ENCODE data around the gene CAMK2A. TPM values are rescaled to one million over a fixed set of nuclear protein-coding genes. Genes with fewer than 3 reads are reported as not detected.

The CAMK2A gene
- total and polyA plus RNA-seq, 2 experiments from 2014 or later = 0.18 TPM; not detected in 1

DNA sequence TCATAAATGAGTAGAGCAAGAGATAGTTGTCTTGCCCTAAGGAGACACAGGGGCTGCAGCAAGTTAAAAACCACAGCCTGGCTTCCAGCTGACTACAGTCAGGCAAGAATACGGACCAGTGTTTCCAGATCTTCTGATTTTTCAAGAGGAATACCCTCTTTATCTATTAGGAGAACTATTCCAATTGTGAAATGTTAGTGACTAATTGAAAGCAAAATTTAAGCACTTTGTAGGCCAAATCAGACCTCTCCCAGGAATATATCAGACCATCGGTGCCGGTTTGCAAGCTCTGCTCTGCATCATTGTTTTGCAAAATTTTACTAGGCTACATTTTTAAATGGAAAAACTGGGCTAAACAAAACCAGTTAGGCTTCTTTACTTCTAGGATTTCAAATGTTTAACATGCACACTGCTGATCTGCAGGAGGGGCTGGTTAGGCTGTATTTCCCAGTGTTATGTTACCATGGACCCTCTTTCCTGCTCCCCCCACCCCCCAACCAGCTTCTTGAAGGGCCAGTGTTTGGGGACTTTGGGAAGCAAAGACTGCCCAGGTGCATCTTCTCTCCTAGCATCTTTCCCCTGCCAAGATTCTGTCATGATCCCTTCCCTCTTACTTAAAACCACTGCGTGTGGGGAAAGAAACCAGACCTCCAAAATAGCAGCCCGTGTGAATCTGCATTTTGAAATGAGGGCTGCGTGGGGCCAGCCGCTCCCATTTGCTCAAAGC, 14.2 kb upstream of the CAMK2A start:
- Histone ChIP-seq H3K4me1 (ENCODE audit: insufficient read depth) (peaks cover 48% of the 10 kb centered on the region), H4K20me1 (replicated peaks; ENCODE audit: insufficient read depth) (no peaks in the 10 kb centered on the region), H3K36me3 (ENCODE audit: insufficient read depth) (no peaks in the 10 kb centered on the region), H2AFZ (peak overlapping the region; percentile 93), H3K4me2 (peak overlapping the region; percentile 85), H3K79me2 (replicated peaks; ENCODE audit: insufficient read depth) (no peaks in the 10 kb centered on the region), H3F3A (replicated peaks; ENCODE audit: low read depth) (peaks cover 7% of the 10 kb centered on the region; the same call in 1 of the 2 replicates), H3K4me3 (peak overlapping the region; percentile 66), H3K9me2 (ENCODE audit: insufficient read depth) (no peaks in the 10 kb centered on the region), H3K27ac (ENCODE audit: low read depth) (peak overlapping the region; percentile 66), H3K27me3 (ENCODE audit: insufficient read depth) (peaks cover 12% of the 10 kb centered on the region)
- DNase-seq (ENCODE audit: low spot score) = peak; percentile 30
- H3K36me3 Mint-ChIP-seq (ENCODE audit: low read depth) = no peaks in the 10 kb centered on the region
- H3K27ac Mint-ChIP-seq = no peak overlapping the region; the same call in 1 of the 2 replicates
- H3K4me3 Mint-ChIP-seq = peak overlapping the region; percentile 84
- no peak for ATAC-seq
- H3K4me1 Mint-ChIP-seq = peaks cover 54% of the 10 kb centered on the region
- H3K27me3 Mint-ChIP-seq (ENCODE audit: insufficient read depth, low read depth, poor library complexity) = peaks cover 16% of the 10 kb centered on the region
- no peak for TF ChIP-seq CREB1 (CRISPR knock-in tag; IDR thresholded peaks at IDR 0.05; ENCODE audit: low read depth)
- TF ChIP-seq ZNF331 (CRISPR knock-in tag; IDR thresholded peaks at IDR 0.05; ENCODE audit: low read depth) = no peak
- TF ChIP-seq NANOG (IDR thresholded peaks at IDR 0.05; ENCODE audit: borderline replicate concordance) = 0 out of 2 replicates have a peak, but pooled peaks have one; percentile 9
- no peak for TF ChIP-seq JUNB (IDR thresholded peaks at IDR 0.05; ENCODE audit: unreplicated experiment)
- H3K9me3 Mint-ChIP-seq = no peaks in the 10 kb centered on the region

DNA sequence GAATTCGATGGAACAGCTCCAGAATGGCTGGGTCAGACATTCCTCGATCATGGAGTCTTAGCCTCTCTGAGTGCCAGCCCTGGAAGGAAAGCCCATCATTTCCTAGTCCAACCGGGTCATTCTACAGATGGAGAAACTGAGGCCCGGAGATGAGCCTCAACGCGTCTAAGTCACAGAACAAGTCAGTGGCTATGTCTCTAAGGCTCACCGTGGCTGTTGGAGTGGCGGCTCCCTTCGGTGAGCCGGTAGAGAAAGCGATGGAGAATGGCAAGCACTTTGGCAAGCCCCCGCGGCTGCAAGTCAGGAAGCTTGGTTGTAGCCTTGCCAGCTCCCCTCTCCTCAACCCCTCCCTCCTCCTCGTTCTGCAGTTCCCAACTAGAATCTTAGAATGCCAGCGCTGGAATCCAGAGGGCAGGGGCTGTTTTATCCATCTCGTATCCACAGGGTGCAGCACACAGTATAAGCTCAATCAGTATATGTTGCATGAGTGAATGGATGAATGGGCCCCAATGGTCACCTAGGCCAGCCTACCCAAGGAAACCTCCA, 13.6 kb upstream of the CAMK2A start:
- H3K4me3 ChIP-seq = peak overlapping the region; percentile 66
- peak overlapping the region; percentile 93 for H2AFZ ChIP-seq
- no peaks in the 10 kb centered on the region for H4K20me1 ChIP-seq (replicated peaks; ENCODE audit: insufficient read depth)
- H3K27ac ChIP-seq (ENCODE audit: low read depth) = peak overlapping the region; percentile 66; the same call in 1 of the 2 replicates
- Mint-ChIP-seq H3K4me3 (peak overlapping the region; percentile 84), H3K9me3 (no peaks in the 10 kb centered on the region), H3K4me1 (peaks cover 54% of the 10 kb centered on the region), H3K36me3 (ENCODE audit: low read depth) (no peaks in the 10 kb centered on the region), H3K27me3 (ENCODE audit: insufficient read depth, low read depth, poor library complexity) (peaks cover 16% of the 10 kb centered on the region), H3K27ac (no peak overlapping the region)
- H3K4me1 ChIP-seq (ENCODE audit: insufficient read depth) = peaks cover 48% of the 10 kb centered on the region
- no peak for TF ChIP-seq EZH2phosphoT487 (IDR thresholded peaks at IDR 0.05; ENCODE audit: unreplicated experiment)
- peak; percentile 40; the same call in 1 of the 2 replicates for TF ChIP-seq POLR2AphosphoS5 (IDR thresholded peaks at IDR 0.05; ENCODE audit: low read depth)
- DNase-seq (ENCODE audit: low spot score) (peak; percentile 66), ATAC-seq (peak; percentile 12)
- H3K27me3 ChIP-seq (ENCODE audit: insufficient read depth) = peaks cover 12% of the 10 kb centered on the region
- H3K36me3 ChIP-seq (ENCODE audit: insufficient read depth) = no peaks in the 10 kb centered on the region
- H3K79me2 ChIP-seq (replicated peaks; ENCODE audit: insufficient read depth) = no peaks in the 10 kb centered on the region
- peak overlapping the region; percentile 85 for H3K4me2 ChIP-seq
- no peaks in the 10 kb centered on the region for H3K9me2 ChIP-seq (ENCODE audit: insufficient read depth)
- peaks cover 7% of the 10 kb centered on the region; the same call in 1 of the 2 replicates for H3F3A ChIP-seq (replicated peaks; ENCODE audit: low read depth)

DNA sequence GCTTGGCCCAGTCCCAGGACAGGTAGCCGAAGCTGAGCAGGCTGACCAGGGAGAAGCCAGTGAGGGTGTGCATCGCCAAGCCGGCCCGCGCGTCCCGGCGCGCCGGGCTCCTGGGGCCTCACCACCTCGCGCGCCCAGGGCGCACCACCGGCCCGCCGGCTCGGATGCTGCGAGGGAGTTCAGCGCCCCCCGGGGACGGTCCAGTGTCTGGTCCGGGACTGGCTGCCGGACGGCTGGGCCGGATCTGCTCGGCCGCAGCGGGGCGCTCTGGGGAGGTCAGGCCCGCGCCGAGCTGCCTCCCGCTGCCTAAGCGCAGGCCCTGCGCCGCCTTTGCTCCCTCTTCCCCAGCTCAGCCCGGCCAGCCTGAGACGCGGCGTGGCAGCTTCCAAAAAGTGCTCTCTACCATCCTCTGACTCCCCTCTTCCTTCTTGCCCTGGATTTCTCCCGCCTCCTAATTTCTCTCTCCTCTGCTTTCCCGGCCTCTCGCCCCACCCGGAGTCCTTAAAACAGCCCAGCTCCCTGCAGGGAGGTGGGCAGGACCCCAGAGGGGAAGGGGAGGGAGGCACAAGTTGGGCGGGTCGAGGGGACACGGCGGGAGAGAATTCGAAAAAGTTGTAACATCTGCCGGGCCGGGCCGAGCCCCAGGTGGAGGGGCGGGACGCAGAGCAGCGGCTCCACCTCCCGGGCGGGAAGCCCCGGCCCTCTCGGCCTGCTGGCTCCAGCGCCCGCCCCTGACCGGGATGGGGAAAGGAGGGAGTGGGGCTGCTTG, 12.9 kb upstream of the CAMK2A start, which contains the start of gene ARSI:
Gene ARSI, minus strand, starts transcription at position 605 of the 769 bp plus-strand sequence. Its CDS starts 532 bp downstream, at position 73.
- no peaks in the 10 kb centered on the region for H4K20me1 ChIP-seq (replicated peaks; ENCODE audit: insufficient read depth)
- Mint-ChIP-seq H3K4me1 (peaks cover 54% of the 10 kb centered on the region), H3K4me3 (peak within 1 kb of the TSS; percentile 84), H3K9me3 (no peaks in the 10 kb centered on the region), H3K36me3 (ENCODE audit: low read depth) (no peaks in the 10 kb centered on the region), H3K27me3 (ENCODE audit: insufficient read depth, low read depth, poor library complexity) (peaks cover 16% of the 10 kb centered on the region), H3K27ac (peak within 1 kb of the TSS; percentile 84; the same call in 1 of the 2 replicates)
- peaks cover 48% of the 10 kb centered on the region for H3K4me1 ChIP-seq (ENCODE audit: insufficient read depth)
- H3F3A ChIP-seq (replicated peaks; ENCODE audit: low read depth) = peaks cover 7% of the 10 kb centered on the region; the same call in 1 of the 2 replicates
- H3K27ac ChIP-seq (ENCODE audit: low read depth) = peak within 1 kb of the TSS; percentile 73; the same call in 1 of the 2 replicates
- H3K27me3 ChIP-seq (ENCODE audit: insufficient read depth) = peaks cover 12% of the 10 kb centered on the region
- peak within 1 kb of the TSS; percentile 99 for H2AFZ ChIP-seq
- DNase-seq (ENCODE audit: low spot score) = peak; percentile 93
- peak within 1 kb of the TSS; percentile 85 for H3K4me2 ChIP-seq
- peak within 1 kb of the TSS; percentile 66 for H3K4me3 ChIP-seq
- H3K9me2 ChIP-seq (ENCODE audit: insufficient read depth) = no peaks in the 10 kb centered on the region
- H3K79me2 ChIP-seq (replicated peaks; ENCODE audit: insufficient read depth) = no peaks in the 10 kb centered on the region
- ATAC-seq = peak; percentile 89
- no peaks in the 10 kb centered on the region for H3K36me3 ChIP-seq (ENCODE audit: insufficient read depth)
- TF ChIP-seq POLR2AphosphoS5 (IDR thresholded peaks at IDR 0.05; ENCODE audit: low read depth) = peak; percentile 53; the same call in 1 of the 2 replicates
- no peak for TF ChIP-seq STAT1 (IDR thresholded peaks at IDR 0.05; ENCODE audit: unreplicated experiment)
- no peak for TF ChIP-seq JUNB (IDR thresholded peaks at IDR 0.05; ENCODE audit: unreplicated experiment)
- TF ChIP-seq, protein P1, sequence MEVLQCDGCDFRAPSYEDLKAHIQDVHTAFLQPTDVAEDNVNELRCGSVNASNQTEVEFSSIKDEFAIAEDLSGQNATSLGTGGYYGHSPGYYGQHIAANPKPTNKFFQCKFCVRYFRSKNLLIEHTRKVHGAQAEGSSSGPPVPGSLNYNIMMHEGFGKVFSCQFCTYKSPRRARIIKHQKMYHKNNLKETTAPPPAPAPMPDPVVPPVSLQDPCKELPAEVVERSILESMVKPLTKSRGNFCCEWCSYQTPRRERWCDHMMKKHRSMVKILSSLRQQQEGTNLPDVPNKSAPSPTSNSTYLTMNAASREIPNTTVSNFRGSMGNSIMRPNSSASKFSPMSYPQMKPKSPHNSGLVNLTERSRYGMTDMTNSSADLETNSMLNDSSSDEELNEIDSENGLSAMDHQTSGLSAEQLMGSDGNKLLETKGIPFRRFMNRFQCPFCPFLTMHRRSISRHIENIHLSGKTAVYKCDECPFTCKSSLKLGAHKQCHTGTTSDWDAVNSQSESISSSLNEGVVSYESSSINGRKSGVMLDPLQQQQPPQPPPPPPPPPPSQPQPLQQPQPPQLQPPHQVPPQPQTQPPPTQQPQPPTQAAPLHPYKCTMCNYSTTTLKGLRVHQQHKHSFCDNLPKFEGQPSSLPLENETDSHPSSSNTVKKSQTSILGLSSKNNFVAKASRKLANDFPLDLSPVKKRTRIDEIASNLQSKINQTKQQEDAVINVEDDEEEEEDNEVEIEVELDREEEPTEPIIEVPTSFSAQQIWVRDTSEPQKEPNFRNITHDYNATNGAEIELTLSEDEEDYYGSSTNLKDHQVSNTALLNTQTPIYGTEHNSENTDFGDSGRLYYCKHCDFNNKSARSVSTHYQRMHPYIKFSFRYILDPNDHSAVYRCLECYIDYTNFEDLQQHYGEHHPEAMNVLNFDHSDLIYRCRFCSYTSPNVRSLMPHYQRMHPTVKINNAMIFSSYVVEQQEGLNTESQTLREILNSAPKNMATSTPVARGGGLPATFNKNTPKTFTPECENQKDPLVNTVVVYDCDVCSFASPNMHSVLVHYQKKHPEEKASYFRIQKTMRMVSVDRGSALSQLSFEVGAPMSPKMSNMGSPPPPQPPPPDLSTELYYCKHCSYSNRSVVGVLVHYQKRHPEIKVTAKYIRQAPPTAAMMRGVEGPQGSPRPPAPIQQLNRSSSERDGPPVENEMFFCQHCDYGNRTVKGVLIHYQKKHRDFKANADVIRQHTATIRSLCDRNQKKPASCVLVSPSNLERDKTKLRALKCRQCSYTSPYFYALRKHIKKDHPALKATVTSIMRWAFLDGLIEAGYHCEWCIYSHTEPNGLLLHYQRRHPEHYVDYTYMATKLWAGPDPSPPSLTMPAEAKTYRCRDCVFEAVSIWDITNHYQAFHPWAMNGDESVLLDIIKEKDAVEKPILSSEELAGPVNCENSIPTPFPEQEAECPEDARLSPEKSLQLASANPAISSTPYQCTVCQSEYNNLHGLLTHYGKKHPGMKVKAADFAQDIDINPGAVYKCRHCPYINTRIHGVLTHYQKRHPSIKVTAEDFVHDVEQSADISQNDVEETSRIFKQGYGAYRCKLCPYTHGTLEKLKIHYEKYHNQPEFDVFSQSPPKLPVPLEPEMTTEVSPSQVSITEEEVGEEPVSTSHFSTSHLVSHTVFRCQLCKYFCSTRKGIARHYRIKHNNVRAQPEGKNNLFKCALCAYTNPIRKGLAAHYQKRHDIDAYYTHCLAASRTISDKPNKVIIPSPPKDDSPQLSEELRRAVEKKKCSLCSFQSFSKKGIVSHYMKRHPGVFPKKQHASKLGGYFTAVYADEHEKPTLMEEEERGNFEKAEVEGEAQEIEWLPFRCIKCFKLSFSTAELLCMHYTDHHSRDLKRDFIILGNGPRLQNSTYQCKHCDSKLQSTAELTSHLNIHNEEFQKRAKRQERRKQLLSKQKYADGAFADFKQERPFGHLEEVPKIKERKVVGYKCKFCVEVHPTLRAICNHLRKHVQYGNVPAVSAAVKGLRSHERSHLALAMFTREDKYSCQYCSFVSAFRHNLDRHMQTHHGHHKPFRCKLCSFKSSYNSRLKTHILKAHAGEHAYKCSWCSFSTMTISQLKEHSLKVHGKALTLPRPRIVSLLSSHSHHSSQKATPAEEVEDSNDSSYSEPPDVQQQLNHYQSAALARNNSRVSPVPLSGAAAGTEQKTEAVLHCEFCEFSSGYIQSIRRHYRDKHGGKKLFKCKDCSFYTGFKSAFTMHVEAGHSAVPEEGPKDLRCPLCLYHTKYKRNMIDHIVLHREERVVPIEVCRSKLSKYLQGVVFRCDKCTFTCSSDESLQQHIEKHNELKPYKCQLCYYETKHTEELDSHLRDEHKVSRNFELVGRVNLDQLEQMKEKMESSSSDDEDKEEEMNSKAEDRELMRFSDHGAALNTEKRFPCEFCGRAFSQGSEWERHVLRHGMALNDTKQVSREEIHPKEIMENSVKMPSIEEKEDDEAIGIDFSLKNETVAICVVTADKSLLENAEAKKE (CRISPR knock-in tag; IDR thresholded peaks at IDR 0.05) = no peak
